ENCODE measurements around the gene WASL. TPM values are rescaled to one million over a fixed set of nuclear protein-coding genes. Genes with fewer than 3 reads are reported as not detected.

WASL gene
- total and polyA plus RNA-seq, 10 of the 15 experiments (the other 5 are each of a cell fraction or from before 2014, with no cell fraction given): 2.0 to 6.4 (median 3.5) TPM

DNA sequence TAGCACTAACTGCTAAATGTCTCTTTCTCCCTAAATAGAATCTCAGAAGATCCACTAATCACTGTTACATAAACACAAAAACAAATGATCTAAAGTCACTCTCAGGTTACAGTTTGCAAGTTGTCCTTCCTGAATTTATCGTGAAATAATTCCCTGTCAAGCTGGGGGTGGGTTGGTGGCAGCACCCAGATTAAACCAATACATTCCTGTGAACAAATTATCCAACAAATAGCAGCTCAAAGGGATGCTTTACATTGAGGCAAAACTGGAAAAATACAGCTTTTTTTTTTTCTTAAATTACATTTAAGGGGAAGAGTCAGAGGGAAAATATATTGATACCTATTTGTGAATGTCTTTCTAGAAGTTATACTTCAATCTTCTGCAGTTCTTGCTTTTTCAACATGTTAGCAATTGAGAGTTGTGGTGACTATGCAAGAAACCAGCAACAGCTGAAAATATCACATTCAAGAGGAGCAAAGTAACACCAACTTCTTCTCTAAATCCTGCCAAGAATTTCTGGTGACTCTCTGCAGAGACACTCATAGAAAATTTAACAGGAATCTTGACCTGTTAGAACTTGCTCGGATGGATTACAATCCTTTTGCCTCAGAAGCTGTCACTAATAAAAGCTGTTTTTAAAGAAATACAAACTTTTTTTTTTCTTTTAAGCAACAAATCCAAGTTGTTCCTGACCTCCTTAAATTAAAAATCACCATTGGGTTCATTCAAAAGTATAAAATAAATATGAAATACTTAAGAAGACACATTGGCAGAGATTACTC is 74.2 kb downstream of the WASL start:
- WGBS (ENCODE audit: insufficient coverage, insufficient replicate concordance, low lambda C conversion rate, missing lambda C conversion rate): 94% methylated on average over 2 of the region's 2 CpGs
- no peaks in the 10 kb centered on the region for H3K79me2 ChIP-seq (ENCODE audit: control insufficient read depth, insufficient read depth, low read length)
- intact Hi-C loops (cut with micrococcal nuclease; ENCODE audit: unreplicated experiment) (no loop called here), in situ Hi-C loops (cut with MboI) (no loop called here)
- DNase-seq (ENCODE audit: low read depth, low spot score) (no peak), FAIRE-seq (no peak), ATAC-seq (no peak)
- H4K20me1 ChIP-seq (ENCODE audit: control insufficient read depth, insufficient read depth): no peaks in the 10 kb centered on the region
- ChIA-PET POLR2A (no interaction called here), SMC1A (ENCODE audit: uncharacterized antibody, unreplicated experiment) (interaction anchor here (1.0 kb wide), 1 partner anchor 8 kb away, joined by 3 read pairs; no protein-coding TSS in a partner anchor), RAD21 (ENCODE audit: unreplicated experiment) (no interaction called here), CTCF (interaction anchor here (0.6 to 1.3 kb wide), 3 partner anchors 50 to 305 kb away, joined by 3 read pairs; no protein-coding TSS in a partner anchor)
- no peak overlapping the region for H3K27ac ChIP-seq (ENCODE audit: control insufficient read depth, insufficient read depth)
- no peak overlapping the region for H3K9ac ChIP-seq (ENCODE audit: control insufficient read depth, insufficient read depth, low read length)
- H3K9me3 ChIP-seq (replicated peaks; ENCODE audit: control insufficient read depth, insufficient read depth, low read length): no peaks in the 10 kb centered on the region
- H3K4me1 ChIP-seq (ENCODE audit: control insufficient read depth, insufficient read depth, low read length): no peaks in the 10 kb centered on the region
- no peaks in the 10 kb centered on the region for H3K36me3 ChIP-seq (ENCODE audit: control insufficient read depth in 2 of 2, insufficient read depth in 2 of 2, low read length in 1 of 2)
- H3K27me3 ChIP-seq (replicated peaks in 1 of 2; ENCODE audit: control insufficient read depth in 2 of 2, insufficient read depth in 2 of 2, low read length in 1 of 2): no peaks in the 10 kb centered on the region
- H3K4me3 ChIP-seq: no peak overlapping the region
- no TSS peak for BruUV-seq (replicated peaks)
- H3K4me2 ChIP-seq (ENCODE audit: control insufficient read depth, insufficient read depth): no peak overlapping the region
- H2AFZ ChIP-seq (ENCODE audit: control insufficient read depth, low read depth, low read length): no peak overlapping the region
- TF ChIP-seq TCF3 (IDR thresholded peaks at IDR 0.05; ENCODE audit: borderline replicate concordance, insufficient read depth, low read depth, low read length) (no peak), POLR2A (IDR thresholded peaks at IDR 0.05; ENCODE audit: low read depth, low read length) (no peak), NRF1 (conservative IDR thresholded peaks at IDR 0.05; ENCODE audit: low read depth, low read length) (no peak), KAT2A (conservative IDR thresholded peaks at IDR 0.05; ENCODE audit: control insufficient read depth, low read depth, low read length) (no peak), CREB1 (IDR thresholded peaks at IDR 0.05; ENCODE audit: low read depth) (no peak), SMARCA5 (IDR thresholded peaks at IDR 0.05) (no peak), KDM1A (IDR thresholded peaks at IDR 0.05; ENCODE audit: borderline replicate concordance) (no peak), NFYA (IDR thresholded peaks at IDR 0.05; ENCODE audit: borderline replicate concordance, low read depth, low read length) (no peak), TAF1 (IDR thresholded peaks at IDR 0.05; ENCODE audit: borderline replicate concordance, low read depth, low read length) (no peak), TCF7 (IDR thresholded peaks at IDR 0.05; ENCODE audit: borderline replicate concordance) (no peak), MEF2A (IDR thresholded peaks at IDR 0.05; ENCODE audit: insufficient read depth, low read depth, low read length) (no peak), HDGF (IDR thresholded peaks at IDR 0.05) (no peak)
- TF ChIP-seq, protein P1, sequence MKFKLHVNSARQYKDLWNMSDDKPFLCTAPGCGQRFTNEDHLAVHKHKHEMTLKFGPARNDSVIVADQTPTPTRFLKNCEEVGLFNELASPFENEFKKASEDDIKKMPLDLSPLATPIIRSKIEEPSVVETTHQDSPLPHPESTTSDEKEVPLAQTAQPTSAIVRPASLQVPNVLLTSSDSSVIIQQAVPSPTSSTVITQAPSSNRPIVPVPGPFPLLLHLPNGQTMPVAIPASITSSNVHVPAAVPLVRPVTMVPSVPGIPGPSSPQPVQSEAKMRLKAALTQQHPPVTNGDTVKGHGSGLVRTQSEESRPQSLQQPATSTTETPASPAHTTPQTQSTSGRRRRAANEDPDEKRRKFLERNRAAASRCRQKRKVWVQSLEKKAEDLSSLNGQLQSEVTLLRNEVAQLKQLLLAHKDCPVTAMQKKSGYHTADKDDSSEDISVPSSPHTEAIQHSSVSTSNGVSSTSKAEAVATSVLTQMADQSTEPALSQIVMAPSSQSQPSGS (IDR thresholded peaks at IDR 0.05; ENCODE audit: low read length): no peak
- TF ChIP-seq, protein P2, sequence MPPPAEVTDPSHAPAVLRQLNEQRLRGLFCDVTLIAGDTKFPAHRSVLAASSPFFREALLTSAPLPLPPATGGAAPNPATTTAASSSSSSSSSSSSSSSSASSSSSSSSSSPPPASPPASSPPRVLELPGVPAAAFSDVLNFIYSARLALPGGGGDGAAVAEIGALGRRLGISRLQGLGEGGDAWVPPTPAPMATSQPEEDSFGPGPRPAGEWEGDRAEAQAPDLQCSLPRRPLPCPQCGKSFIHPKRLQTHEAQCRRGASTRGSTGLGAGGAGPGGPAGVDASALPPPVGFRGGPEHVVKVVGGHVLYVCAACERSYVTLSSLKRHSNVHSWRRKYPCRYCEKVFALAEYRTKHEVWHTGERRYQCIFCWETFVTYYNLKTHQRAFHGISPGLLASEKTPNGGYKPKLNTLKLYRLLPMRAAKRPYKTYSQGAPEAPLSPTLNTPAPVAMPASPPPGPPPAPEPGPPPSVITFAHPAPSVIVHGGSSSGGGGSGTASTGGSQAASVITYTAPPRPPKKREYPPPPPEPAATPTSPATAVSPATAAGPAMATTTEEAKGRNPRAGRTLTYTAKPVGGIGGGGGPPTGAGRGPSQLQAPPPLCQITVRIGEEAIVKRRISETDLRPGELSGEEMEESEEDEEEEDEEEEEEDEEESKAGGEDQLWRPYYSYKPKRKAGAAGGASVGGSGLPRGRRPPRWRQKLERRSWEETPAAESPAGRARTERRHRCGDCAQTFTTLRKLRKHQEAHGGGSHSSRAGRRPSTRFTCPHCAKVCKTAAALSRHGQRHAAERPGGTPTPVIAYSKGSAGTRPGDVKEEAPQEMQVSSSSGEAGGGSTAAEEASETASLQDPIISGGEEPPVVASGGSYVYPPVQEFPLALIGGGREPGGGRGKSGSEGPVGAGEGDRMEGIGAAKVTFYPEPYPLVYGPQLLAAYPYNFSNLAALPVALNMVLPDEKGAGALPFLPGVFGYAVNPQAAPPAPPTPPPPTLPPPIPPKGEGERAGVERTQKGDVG (CRISPR knock-in tag; IDR thresholded peaks at IDR 0.05): no peak
- TF ChIP-seq, protein P3, sequence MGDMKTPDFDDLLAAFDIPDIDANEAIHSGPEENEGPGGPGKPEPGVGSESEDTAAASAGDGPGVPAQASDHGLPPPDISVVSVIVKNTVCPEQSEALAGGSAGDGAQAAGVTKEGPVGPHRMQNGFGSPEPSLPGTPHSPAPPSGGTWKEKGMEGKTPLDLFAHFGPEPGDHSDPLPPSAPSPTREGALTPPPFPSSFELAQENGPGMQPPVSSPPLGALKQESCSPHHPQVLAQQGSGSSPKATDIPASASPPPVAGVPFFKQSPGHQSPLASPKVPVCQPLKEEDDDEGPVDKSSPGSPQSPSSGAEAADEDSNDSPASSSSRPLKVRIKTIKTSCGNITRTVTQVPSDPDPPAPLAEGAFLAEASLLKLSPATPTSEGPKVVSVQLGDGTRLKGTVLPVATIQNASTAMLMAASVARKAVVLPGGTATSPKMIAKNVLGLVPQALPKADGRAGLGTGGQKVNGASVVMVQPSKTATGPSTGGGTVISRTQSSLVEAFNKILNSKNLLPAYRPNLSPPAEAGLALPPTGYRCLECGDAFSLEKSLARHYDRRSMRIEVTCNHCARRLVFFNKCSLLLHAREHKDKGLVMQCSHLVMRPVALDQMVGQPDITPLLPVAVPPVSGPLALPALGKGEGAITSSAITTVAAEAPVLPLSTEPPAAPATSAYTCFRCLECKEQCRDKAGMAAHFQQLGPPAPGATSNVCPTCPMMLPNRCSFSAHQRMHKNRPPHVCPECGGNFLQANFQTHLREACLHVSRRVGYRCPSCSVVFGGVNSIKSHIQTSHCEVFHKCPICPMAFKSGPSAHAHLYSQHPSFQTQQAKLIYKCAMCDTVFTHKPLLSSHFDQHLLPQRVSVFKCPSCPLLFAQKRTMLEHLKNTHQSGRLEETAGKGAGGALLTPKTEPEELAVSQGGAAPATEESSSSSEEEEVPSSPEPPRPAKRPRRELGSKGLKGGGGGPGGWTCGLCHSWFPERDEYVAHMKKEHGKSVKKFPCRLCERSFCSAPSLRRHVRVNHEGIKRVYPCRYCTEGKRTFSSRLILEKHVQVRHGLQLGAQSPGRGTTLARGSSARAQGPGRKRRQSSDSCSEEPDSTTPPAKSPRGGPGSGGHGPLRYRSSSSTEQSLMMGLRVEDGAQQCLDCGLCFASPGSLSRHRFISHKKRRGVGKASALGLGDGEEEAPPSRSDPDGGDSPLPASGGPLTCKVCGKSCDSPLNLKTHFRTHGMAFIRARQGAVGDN (IDR thresholded peaks at IDR 0.05): no peak
